G401 (cell line): ENCODE data around the gene CHSY3. TPM values are rescaled to one million over a fixed set of nuclear protein-coding genes. Genes with fewer than 3 reads are reported as not detected.

ENCODE experiments used
- DNase-seq: peaks from one replicate; pipeline ENCODE4 v3.0.0-alpha.2; 2015; ENCODE audit warnings: low spot score
- in situ Hi-C: cut with HindIII; loops from 2 replicates; pipeline ENCODE4 v1.10.0; 2016; ENCODE audit warnings: low sequenced_read_pairs, mixed read lengths
- total RNA-seq: library from RNA; depleted of rRNA; stranded (reverse); fragments of >200 nt; shearing (Covaris generic); gene quantifications from 2 replicates; pipeline ENCODE4 v1.2.3, GENCODE V29; 2014

Gene CHSY3
- total RNA-seq, 1 experiment from 2014 or later: not detected

DNA sequence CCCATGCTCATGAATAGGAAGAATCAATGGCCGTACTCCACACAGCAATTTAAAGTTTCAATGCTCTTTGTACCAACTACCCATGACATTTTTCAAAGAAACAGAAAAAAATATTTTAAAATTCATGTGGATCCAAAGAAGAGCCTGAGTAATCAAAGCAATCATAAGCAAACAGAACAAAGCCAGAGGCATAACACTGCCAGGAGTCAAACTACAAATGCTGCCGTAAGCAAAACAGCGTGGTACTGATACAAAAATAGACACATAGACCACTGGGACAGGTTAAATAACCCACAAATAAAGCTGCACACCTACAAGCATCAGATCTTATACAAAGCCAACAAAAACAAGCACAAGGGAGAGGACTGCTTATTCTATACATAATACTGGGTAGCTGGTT, 107.7 kb downstream of the CHSY3 start:
- DNase-seq: no peak
- in situ Hi-C loops: no loop called here

- in situ Hi-C loops: no loop called here
- DNase-seq: no peak
Observed at GRCh38 chr5:130017173-130017572, 112.9 kb downstream of the CHSY3 start.

GRCh38 chr5:130018641-130019040, 114.4 kb downstream of the CHSY3 start:
- in situ Hi-C loops: no loop called here
- DNase-seq: no peak

DNA sequence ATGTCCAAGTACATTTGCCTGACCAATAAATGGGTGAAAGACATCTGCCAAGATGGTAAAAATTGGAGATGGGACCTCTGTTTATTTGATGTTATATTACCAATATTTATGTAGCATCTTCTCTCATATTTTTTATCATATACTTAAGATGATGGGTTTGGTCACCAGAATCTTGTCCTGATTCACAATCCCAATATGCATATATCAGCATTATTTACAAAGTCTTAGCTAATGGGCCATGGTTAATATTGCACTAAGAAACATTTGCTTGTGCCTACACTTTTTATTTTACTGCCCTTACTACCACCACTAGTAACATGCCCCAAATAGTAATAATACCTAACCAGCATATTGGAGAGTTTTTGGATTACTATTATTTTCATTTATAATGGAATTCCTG, 116.7 kb downstream of the CHSY3 start:
- DNase-seq: no peak
- in situ Hi-C loops: no loop called here

GRCh38 chr5:130021876-130022275, 117.6 kb downstream of the CHSY3 start:
- no peak for DNase-seq
- in situ Hi-C loops: no loop called here

GRCh38 chr5:130023604-130024003, 119.3 kb downstream of the CHSY3 start:
- no peak for DNase-seq
- in situ Hi-C loops: no loop called here

DNA sequence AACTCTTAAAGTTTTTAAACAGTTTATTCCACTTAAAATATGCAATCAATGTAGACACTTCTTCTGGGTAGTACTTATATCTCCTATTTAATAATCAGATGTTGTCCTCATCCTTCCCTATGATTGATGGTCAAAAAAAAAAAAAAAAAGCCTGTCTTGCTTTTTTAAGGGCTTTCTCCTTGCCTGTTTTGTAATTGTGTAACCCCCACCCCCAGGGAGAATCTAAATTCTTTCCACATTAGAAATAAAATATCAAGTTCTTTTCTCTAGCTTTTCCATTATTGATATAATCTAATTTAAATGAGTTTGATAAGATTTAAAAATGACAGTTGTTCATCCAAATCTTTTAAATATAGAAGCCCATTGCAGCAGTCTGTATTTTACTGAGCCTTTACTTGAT, 119.7 kb downstream of the CHSY3 start:
- DNase-seq: no peak
- in situ Hi-C loops: no loop called here

DNA sequence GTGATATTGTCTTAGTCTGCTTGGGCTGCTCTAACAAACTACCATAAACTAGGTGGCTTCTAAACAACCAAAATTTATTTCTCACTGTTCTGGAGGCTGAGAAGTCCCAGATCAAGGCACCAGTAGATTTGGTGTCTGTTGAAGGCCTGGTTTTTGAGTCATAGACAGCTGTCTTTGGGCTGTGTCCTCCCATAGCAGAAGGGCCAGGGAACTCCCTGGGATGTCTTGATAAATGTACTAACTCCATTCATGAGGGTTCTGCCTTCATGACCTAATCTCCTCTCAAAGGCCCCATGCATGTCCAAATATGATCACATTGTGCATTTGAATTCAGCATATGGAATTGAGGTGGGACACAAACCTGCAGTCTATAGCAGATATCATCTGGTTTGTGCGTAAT, 121.2 kb downstream of the CHSY3 start:
- in situ Hi-C loops: no loop called here
- no peak for DNase-seq

GRCh38 chr5:130032807-130033206, 128.5 kb downstream of the CHSY3 start:
- in situ Hi-C loops: no loop called here

GRCh38 chr5:130034566-130035210, 130.4 kb downstream of the CHSY3 start:
- no peak for DNase-seq
- in situ Hi-C loops: no loop called here

More at GRCh38 chr5:130032807-130033206, 128.5 kb downstream of the CHSY3 start:
- DNase-seq: peak; percentile 3

GRCh38 chr5:130035388-130035787, 131.1 kb downstream of the CHSY3 start:
- in situ Hi-C loops: no loop called here
- no peak for DNase-seq

DNA sequence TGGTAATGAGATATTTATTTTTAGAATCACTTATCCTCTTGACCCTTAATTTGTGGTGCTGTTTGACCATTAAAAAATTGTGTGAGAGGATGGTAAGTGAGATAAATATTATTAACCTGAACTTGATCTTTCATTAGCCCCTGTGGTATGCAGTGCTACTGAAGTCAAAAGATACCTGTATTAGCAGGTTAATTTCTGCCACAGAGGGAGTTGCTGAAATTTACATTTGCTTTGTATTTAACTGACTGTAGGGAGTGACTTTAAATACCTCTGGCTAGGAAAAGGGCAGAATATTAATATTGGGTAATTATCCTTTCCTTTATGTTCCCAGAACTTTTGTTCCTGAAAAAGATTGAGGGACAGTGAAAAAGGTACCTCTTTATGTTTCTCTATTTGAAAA, 133.6 kb downstream of the CHSY3 start:
- DNase-seq: no peak
- in situ Hi-C loops: no loop called here

- DNase-seq: no peak
- in situ Hi-C loops: no loop called here
Observed at GRCh38 chr5:130043834-130044233, 139.6 kb downstream of the CHSY3 start.

GRCh38 chr5:130045334-130045733, 141.1 kb downstream of the CHSY3 start:
- no peak for DNase-seq

DNA sequence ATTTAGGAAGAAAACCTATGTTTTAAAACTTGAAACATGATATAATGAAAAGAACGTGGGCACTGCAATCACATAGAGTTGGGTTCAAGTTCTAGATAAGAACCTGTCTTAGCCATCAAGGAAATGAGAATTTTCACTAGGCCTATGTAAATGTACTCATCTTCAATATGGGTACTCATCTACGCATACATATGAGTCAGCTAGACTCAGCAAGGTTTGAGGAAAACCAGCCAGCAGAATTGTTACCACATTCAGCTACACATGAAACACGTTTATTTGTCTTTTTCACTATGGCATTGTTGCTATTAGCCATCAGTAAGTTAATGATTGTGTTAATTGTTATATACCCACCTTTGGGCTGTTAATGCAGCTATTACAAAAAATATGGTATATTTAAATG, 146.3 kb downstream of the CHSY3 start:
- no peak for DNase-seq
- in situ Hi-C loops: no loop called here

More at GRCh38 chr5:130045334-130045733, 141.1 kb downstream of the CHSY3 start:
- in situ Hi-C loops: no loop called here

DNA sequence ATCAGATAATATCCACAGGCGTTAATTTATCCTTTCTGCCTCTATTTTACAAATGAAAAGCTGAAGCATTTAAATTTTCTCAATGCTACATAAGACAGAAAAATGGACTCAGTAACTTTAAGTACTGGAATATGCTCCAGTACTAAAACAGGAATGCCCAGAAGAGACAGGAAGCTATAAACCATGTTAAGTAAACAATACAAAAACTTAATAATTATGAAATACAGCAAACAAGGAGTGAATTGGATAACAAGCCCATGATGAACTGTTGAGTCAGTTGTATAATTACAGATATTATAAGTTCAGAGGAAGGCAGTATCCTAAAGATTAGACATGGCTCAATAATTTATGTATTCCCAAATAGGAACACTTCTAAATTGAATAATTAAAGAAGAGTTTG, 148.5 kb downstream of the CHSY3 start:
- DNase-seq: no peak
- in situ Hi-C loops: no loop called here

DNA sequence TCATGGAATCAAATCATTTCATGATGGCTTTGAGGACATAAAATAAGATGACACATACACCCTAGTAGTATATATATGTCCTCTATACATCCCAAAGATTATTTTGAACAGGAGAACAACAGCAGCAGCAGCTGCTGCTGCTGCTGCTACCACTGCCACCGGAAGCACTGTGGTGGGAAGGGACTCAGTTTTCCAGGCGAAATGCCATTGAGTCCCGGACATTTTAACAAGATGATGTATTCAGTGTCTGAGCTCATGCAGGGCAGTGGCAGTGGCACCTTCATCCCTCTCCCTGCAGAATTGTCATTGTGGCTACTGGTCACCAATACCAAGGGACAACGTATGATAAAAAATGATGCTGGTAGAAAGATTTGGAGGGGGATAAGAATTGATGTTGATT, 151.3 kb downstream of the CHSY3 start:
- in situ Hi-C loops: no loop called here
- DNase-seq: no peak

DNA sequence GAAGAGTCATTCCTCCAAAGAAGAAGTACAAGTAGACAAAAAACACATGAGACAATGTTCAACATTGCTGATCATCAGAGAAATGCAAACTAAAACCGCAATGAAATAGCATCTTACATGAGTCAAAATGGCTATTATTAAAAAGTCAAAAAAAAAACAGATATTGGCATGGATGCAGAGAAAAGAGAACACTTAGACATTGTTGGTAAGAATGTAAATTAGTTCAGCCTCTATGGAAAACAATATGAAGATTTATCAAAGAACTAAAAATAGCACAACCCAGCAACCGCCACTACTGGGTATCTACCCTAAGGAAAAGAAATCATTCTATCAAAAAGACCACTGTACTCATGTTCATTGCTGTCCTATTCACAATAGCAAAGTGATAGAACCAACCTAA, 157.5 kb downstream of the CHSY3 start:
- no peak for DNase-seq
- in situ Hi-C loops: no loop called here

GRCh38 chr5:130063603-130064002, 159.3 kb downstream of the CHSY3 start:
- in situ Hi-C loops: no loop called here
- no peak for DNase-seq

DNA sequence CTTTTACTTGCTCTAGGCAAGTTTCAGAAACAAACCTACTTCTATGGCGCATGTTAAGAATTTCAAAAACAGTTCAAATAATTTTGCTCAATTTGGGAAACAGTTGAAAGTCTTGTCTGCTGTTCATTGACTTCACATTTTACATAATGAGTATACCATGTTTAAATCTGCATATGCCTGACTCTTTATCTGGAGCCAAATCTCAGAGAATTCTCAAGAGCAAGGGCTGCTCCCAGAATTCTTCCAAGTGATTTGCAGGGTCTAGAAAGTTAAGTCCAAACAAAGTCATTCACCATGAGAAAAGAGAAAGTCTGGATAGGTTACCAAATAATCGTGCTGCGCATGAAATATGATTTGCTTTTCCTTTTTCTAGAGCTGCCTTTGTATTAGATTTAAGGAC, 160.2 kb downstream of the CHSY3 start:
- in situ Hi-C loops: no loop called here
- no peak for DNase-seq

GRCh38 chr5:130065617-130066016, 161.4 kb downstream of the CHSY3 start:
- in situ Hi-C loops: no loop called here
- DNase-seq: no peak

DNA sequence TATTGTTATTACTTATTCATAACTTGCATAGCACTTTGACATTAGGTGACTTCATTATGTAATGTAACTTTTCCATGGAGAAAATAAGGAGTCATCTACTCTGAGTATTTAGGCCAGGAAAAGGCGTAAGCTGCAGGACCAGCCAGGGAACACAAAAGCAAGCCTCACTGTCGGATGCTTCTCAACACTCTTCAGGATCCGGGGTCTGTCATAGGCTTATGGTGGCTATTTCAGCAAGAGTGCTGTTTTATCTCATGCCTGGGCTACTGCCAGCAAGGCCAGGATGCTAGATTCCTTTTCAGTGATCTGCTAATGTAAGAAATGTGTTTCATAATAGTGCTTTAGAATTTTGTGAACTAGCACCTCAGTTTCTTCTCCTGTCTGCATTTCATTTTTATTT, 162.4 kb downstream of the CHSY3 start:
- in situ Hi-C loops: no loop called here

More for the DNA sequence above, 162.4 kb downstream of the CHSY3 start:
- no peak for DNase-seq
